GM19468 (cell line): ENCODE results near the gene WDFY4.

Source experiments
- ATAC-seq: cut with Tn5 transposase; IDR thresholded peaks from one replicate; pipeline ENCODE4 v1.9.1; 2021; ENCODE audit warnings: mild to moderate bottlenecking, moderate library complexity, moderate number of reproducible peaks; ENCODE audit not compliant: unreplicated experiment; ENCODE audit errors: extremely low read depth

Gene WDFY4

GRCh38 chr10:48835781-48836180 is 151.1 kb downstream of the WDFY4 start:
- no peak for ATAC-seq

GRCh38 chr10:48836605-48837004 is 151.9 kb downstream of the WDFY4 start:
- no peak for ATAC-seq

- no peak for ATAC-seq
Measured at GRCh38 chr10:48838834-48839233, 154.2 kb downstream of the WDFY4 start.

- no peak for ATAC-seq
Measured at GRCh38 chr10:48839809-48840679, 155.4 kb downstream of the WDFY4 start.

- no peak for ATAC-seq
Measured at GRCh38 chr10:48842231-48842630, 157.6 kb downstream of the WDFY4 start.

- no peak for ATAC-seq
Measured at GRCh38 chr10:48843198-48843597, 158.5 kb downstream of the WDFY4 start.

GRCh38 chr10:48844616-48845015 is 159.9 kb downstream of the WDFY4 start:
- ATAC-seq, result no peak

GRCh38 chr10:48845512-48845911 is 160.8 kb downstream of the WDFY4 start:
- no peak for ATAC-seq

- no peak for ATAC-seq
Measured at GRCh38 chr10:48847691-48848090, 163.0 kb downstream of the WDFY4 start.

- no peak for ATAC-seq
Measured at GRCh38 chr10:48856855-48857254, 172.2 kb downstream of the WDFY4 start.

GRCh38 chr10:48872234-48872633 is 187.6 kb downstream of the WDFY4 start:
- no peak for ATAC-seq

GRCh38 chr10:48878091-48878490 is 193.4 kb downstream of the WDFY4 start:
- ATAC-seq, result no peak

GRCh38 chr10:48879451-48879850 is 194.8 kb downstream of the WDFY4 start:
- no peak for ATAC-seq

- ATAC-seq, result no peak
Measured at GRCh38 chr10:48880016-48880705, 195.5 kb downstream of the WDFY4 start.

- no peak for ATAC-seq
Measured at GRCh38 chr10:48881937-48882336, 197.3 kb downstream of the WDFY4 start.

GRCh38 chr10:48882881-48883280 is 198.2 kb downstream of the WDFY4 start:
- ATAC-seq, result no peak

- ATAC-seq, result no peak
Measured at GRCh38 chr10:48883701-48884100, 199.0 kb downstream of the WDFY4 start.

- ATAC-seq, result no peak
Measured at GRCh38 chr10:48884179-48885045, 199.7 kb downstream of the WDFY4 start.

- ATAC-seq, result no peak
Measured at GRCh38 chr10:48885376-48885775, 200.7 kb downstream of the WDFY4 start.

GRCh38 chr10:48887982-48888381 is 203.3 kb downstream of the WDFY4 start:
- no peak for ATAC-seq
